HepG2 (cell line): ENCODE data around the gene RPL5. TPM values are rescaled to one million over a fixed set of nuclear protein-coding genes. Genes with fewer than 3 reads are reported as not detected.

ENCODE experiments used
- GABPB1 ChIP-seq: IDR thresholded peaks from 2 replicates; pipeline ENCODE4 v1.6.1; 2016; ENCODE audit warnings: mild to moderate bottlenecking, missing genetic modification reagents, moderate library complexity, missing compliant biosample characterization
- KAT2B ChIP-seq: fragments of 150-350 bp; IDR thresholded peaks from 2 replicates; pipeline ENCODE4 v1.6.1; 2014; ENCODE audit warnings: low read depth, low read length, borderline replicate concordance
- NPAS2 ChIP-seq: sonication (generic); formaldehyde crosslinking; IDR thresholded peaks from 2 replicates; pipeline ENCODE4 v1.8.0; 2022; ENCODE audit warnings: mild to moderate bottlenecking, missing genetic modification reagents, borderline replicate concordance
- ONECUT2 ChIP-seq: sonication (generic); formaldehyde crosslinking; IDR thresholded peaks from 2 replicates; pipeline ENCODE4 v1.4.0; 2020; ENCODE audit warnings: missing genetic modification reagents
- PAWR ChIP-seq: sonication (generic); formaldehyde crosslinking; IDR thresholded peaks from 2 replicates; pipeline ENCODE4 v1.4.0; 2020; ENCODE audit warnings: missing genetic modification reagents, mild to moderate bottlenecking, borderline replicate concordance
- PRMT3 ChIP-seq: sonication (generic); formaldehyde crosslinking; IDR thresholded peaks from 2 replicates; pipeline ENCODE4 v1.8.1; 2022; ENCODE audit warnings: low read depth, mild to moderate bottlenecking, moderate library complexity, missing genetic modification reagents, borderline replicate concordance
- REST ChIP-seq, 2 experiments: IDR thresholded peaks; 2 replicates each; pipeline ENCODE4 v1.6.1; 2011 to 2012; ENCODE audit warnings: low read length in 2 of 2, borderline replicate concordance in 1 of 2, low read depth in 1 of 2, mild to moderate bottlenecking in 1 of 2, moderate library complexity in 1 of 2
- SP1 ChIP-seq, 2 experiments: fragments of 450-650 bp in 1 of 2; sonication (generic) in 1 of 2; formaldehyde crosslinking in 1 of 2; IDR thresholded peaks; 2 replicates each; pipeline versions ENCODE4 v1.4.0 to v1.6.1; 2016 to 2020; ENCODE audit warnings: missing genetic modification reagents in 1 of 2
- SP140L ChIP-seq: sonication (generic); formaldehyde crosslinking; IDR thresholded peaks from 2 replicates; pipeline ENCODE4 v1.4.0; 2020; ENCODE audit warnings: missing genetic modification reagents, borderline replicate concordance
- SRSF4 ChIP-seq: fragments of 200-400 bp; formaldehyde crosslinking; IDR thresholded peaks from one replicate; pipeline ENCODE4 v1.6.1; 2018; ENCODE audit warnings: mild to moderate bottlenecking, low read depth, low read length, moderate library complexity; ENCODE audit not compliant: poor library complexity, severe bottlenecking
- TFDP1 ChIP-seq: IDR thresholded peaks from 2 replicates; pipeline ENCODE4 v1.6.1; 2016; ENCODE audit warnings: missing compliant biosample characterization, missing genetic modification reagents, borderline replicate concordance
- ZNF18 ChIP-seq: sonication (generic); formaldehyde crosslinking; IDR thresholded peaks from 2 replicates; pipeline ENCODE4 v1.8.0; 2022; ENCODE audit warnings: mild to moderate bottlenecking, missing genetic modification reagents; ENCODE audit not compliant: insufficient replicate concordance
- ZNF230 ChIP-seq: sonication (generic); formaldehyde crosslinking; IDR thresholded peaks from 2 replicates; pipeline ENCODE4 v1.4.0; 2020; ENCODE audit warnings: mild to moderate bottlenecking, missing genetic modification reagents
- ZNF331 ChIP-seq: sonication (generic); formaldehyde crosslinking; IDR thresholded peaks from 2 replicates; pipeline ENCODE4 v1.4.0; 2020; ENCODE audit warnings: missing genetic modification reagents
- ZNF383 ChIP-seq: sonication (generic); formaldehyde crosslinking; IDR thresholded peaks from 2 replicates; pipeline ENCODE4 v1.4.0; 2020; ENCODE audit warnings: missing genetic modification reagents, mild to moderate bottlenecking, borderline replicate concordance
- ZNF788 ChIP-seq: sonication (generic); formaldehyde crosslinking; IDR thresholded peaks from 2 replicates; pipeline ENCODE4 v1.5.0; 2020; ENCODE audit warnings: mild to moderate bottlenecking, missing genetic modification reagents, borderline replicate concordance
- ZNF841 ChIP-seq: sonication (generic); formaldehyde crosslinking; IDR thresholded peaks from 2 replicates; pipeline ENCODE4 v1.8.1; 2023; ENCODE audit warnings: missing genetic modification reagents, borderline replicate concordance
- ZSCAN22 ChIP-seq: sonication (generic); formaldehyde crosslinking; IDR thresholded peaks from 2 replicates; pipeline ENCODE4 v1.4.0; 2020; ENCODE audit warnings: mild to moderate bottlenecking, missing genetic modification reagents
- polyA plus RNA-seq, 8 experiments: library from polyadenylated mRNA; depleted of rRNA in 3 of 8; stranded (reverse) in 7 of 8; unstranded in 1 of 8; fragments of >200 nt; fragmentation: Illumina TruSeq in 4 of 8; extraction: Trizol in 4 of 8; gene quantifications; 2 replicates each; pipeline versions ENCODE4 v1.2.1 to v1.2.3, GENCODE V29; 2011 to 2016; ENCODE audit warnings: low read depth in 4 of 8, missing spikeins in 1 of 8, mixed read lengths in 1 of 8; ENCODE audit not compliant: insufficient read depth in 1 of 8
- total RNA-seq, 5 experiments: library from RNA; depleted of rRNA; stranded (reverse); fragments of >200 nt; fragmentation: Illumina TruSeq; extraction: Trizol; gene quantifications; 2 replicates each; pipeline ENCODE4 v1.2.3, GENCODE V29; 2016; ENCODE audit warnings: low read depth in 1 of 5
- TF ChIP-seq, protein P1 (sequence below): sonication (generic); formaldehyde crosslinking; IDR thresholded peaks from 2 replicates; pipeline ENCODE4 v1.4.0; 2020; ENCODE audit warnings: missing genetic modification reagents

The RPL5 gene
- total and polyA plus RNA-seq, 2 of the 13 experiments (the other 11 are each of a cell fraction or from before 2014, with no cell fraction given): 2,304 to 2,520 TPM

- TF ChIP-seq REST (IDR thresholded peaks at IDR 0.05; ENCODE audit: borderline replicate concordance in 1 of 2, low read depth in 1 of 2, low read length in 2 of 2): peak in 1 of 2 experiments; percentile 82; a peak in 2 of 4 replicates
- TF ChIP-seq SP1 (IDR thresholded peaks at IDR 0.05): no peak
- TF ChIP-seq SP1 (CRISPR knock-in tag; IDR thresholded peaks at IDR 0.05): peak; percentile 81
- no peak for TF ChIP-seq ZNF230 (CRISPR knock-in tag)
- TF ChIP-seq GABPB1 (CRISPR knock-in tag): peak; percentile 84
- no peak for TF ChIP-seq ZNF383 (CRISPR knock-in tag)
- TF ChIP-seq, protein P1, sequence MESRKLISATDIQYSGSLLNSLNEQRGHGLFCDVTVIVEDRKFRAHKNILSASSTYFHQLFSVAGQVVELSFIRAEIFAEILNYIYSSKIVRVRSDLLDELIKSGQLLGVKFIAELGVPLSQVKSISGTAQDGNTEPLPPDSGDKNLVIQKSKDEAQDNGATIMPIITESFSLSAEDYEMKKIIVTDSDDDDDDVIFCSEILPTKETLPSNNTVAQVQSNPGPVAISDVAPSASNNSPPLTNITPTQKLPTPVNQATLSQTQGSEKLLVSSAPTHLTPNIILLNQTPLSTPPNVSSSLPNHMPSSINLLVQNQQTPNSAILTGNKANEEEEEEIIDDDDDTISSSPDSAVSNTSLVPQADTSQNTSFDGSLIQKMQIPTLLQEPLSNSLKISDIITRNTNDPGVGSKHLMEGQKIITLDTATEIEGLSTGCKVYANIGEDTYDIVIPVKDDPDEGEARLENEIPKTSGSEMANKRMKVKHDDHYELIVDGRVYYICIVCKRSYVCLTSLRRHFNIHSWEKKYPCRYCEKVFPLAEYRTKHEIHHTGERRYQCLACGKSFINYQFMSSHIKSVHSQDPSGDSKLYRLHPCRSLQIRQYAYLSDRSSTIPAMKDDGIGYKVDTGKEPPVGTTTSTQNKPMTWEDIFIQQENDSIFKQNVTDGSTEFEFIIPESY (CRISPR knock-in tag): peak; percentile 47
- peak; percentile 53; the same call in 1 of the 2 replicates for TF ChIP-seq ZSCAN22 (CRISPR knock-in tag)
- TF ChIP-seq SP140L: peak; percentile 79; the same call in 1 of the 2 replicates
- TF ChIP-seq NPAS2 (CRISPR knock-in tag): 0 out of 2 replicates have a peak, but pooled peaks have one; percentile 77
- TF ChIP-seq PAWR: no peak
- peak; percentile 79; the same call in 1 of the 2 replicates for TF ChIP-seq PRMT3 (CRISPR knock-in tag)
- TF ChIP-seq ZNF788: peak; percentile 94; the same call in 1 of the 2 replicates
- no peak for TF ChIP-seq KAT2B
- peak; percentile 78 for TF ChIP-seq ZNF331
- 0 out of 2 replicates have a peak, but pooled peaks have one; percentile 28 for TF ChIP-seq ONECUT2 (CRISPR knock-in tag)
- TF ChIP-seq ZNF841 (CRISPR knock-in tag): peak; percentile 57; the same call in 1 of the 2 replicates
- TF ChIP-seq TFDP1 (CRISPR knock-in tag): peak; percentile 75; the same call in 1 of the 2 replicates
- no peak for TF ChIP-seq SRSF4
- no peak for TF ChIP-seq ZNF18
These were observed at the start of gene RPL5 (continued) for GRCh38 chr1:92831762-92832536.
